ENCODE data around the gene SNPH.

DNA sequence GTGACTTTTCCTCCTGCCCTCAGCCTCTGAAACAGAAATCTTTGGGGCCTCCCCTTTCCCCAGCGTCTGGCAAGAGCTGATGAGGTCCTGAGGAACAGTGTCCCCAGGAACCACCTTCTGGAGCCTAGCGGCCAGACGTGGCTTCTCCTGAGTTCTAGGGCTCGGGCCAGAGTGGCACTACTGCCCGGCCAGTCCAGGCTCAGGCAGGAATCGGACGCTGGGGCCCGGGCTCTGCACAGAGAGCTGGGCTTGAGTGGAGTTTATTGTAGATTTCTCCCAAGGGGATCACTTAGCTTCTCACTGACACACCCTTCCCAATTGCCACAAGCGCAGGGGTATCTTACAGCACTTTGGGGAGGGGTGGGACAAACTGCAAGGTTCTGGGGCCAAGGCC, 42.6 kb downstream of the SNPH start:
- TF ChIP-seq CTCF (conservative IDR thresholded peaks at IDR 0.05; ENCODE audit: low read length) = no peak
- no peak for TF ChIP-seq EZH2phosphoT487 (IDR thresholded peaks at IDR 0.05; ENCODE audit: borderline replicate concordance)
